Keratinocyte (primary cell): ENCODE results near the gene GPC5. TPM values are rescaled to one million over a fixed set of nuclear protein-coding genes. Genes with fewer than 3 reads are reported as not detected.

Source experiments
- DNase-seq: peaks from one replicate; pipeline ENCODE4 v3.0.0-alpha.2; 2011; ENCODE audit warnings: low read depth, missing footprints, low spot score
- FAIRE-seq: peaks from 2 replicates; lab custom pipeline; 2011; peaks lifted over from hg19 to GRCh38; lab: Jason Lieb, UNC
- H2AFZ ChIP-seq: 2 replicates; pipeline ENCODE4 v1.6.0; 2012; ENCODE audit warnings: low read length, control low read depth, inconsistent platforms; ENCODE audit not compliant: control insufficient read depth
- H3K27ac ChIP-seq: 2 replicates; pipeline ENCODE4 v1.5.1; 2011; ENCODE audit warnings: low read length; ENCODE audit not compliant: control insufficient read depth, insufficient read depth
- H3K27me3 ChIP-seq: 3 replicates; pipeline ENCODE4 v1.6.0; 2011; ENCODE audit warnings: low read length; ENCODE audit not compliant: control insufficient read depth, insufficient read depth; ENCODE audit errors: extremely low read depth
- H3K36me3 ChIP-seq, 2 experiments: 2 replicates in 1 of 2; 3 replicates in 1 of 2; pipeline ENCODE4 v1.5.1; 2011; ENCODE audit warnings: low read length in 2 of 2, mild to moderate bottlenecking in 1 of 2; ENCODE audit not compliant: control insufficient read depth in 2 of 2, insufficient read depth in 2 of 2; ENCODE audit errors: extremely low read depth in 1 of 2
- H3K4me1 ChIP-seq: 3 replicates; pipeline ENCODE4 v1.5.1; 2011; ENCODE audit warnings: low read length; ENCODE audit not compliant: control insufficient read depth, insufficient read depth; ENCODE audit errors: extremely low read depth
- H3K4me2 ChIP-seq: 3 replicates; pipeline ENCODE4 v1.6.0; 2011; ENCODE audit warnings: low read depth, low read length; ENCODE audit not compliant: control insufficient read depth, insufficient read depth; ENCODE audit errors: extremely low read depth
- H3K4me3 ChIP-seq, 3 experiments: fragments of 200-600 bp in 1 of 3; sonication (generic) in 1 of 3; 2 replicates in 2 of 3; 3 replicates in 1 of 3; pipeline ENCODE4 v1.5.1; 2011 to 2016; ENCODE audit warnings: low read length in 3 of 3, mild to moderate bottlenecking in 3 of 3, control low read depth in 2 of 3, inconsistent platforms in 1 of 3, low read depth in 1 of 3, mixed read lengths in 1 of 3, mixed run types in 1 of 3, moderate library complexity in 1 of 3; ENCODE audit not compliant: control insufficient read depth in 2 of 3, insufficient read depth in 2 of 3; ENCODE audit errors: extremely low read depth in 1 of 3
- H3K79me2 ChIP-seq: 2 replicates; pipeline ENCODE4 v1.6.0; 2012; ENCODE audit warnings: low read length; ENCODE audit not compliant: control insufficient read depth, insufficient read depth
- H3K9ac ChIP-seq: 3 replicates; pipeline ENCODE4 v1.6.0; 2011; ENCODE audit warnings: low read length; ENCODE audit not compliant: control insufficient read depth, insufficient read depth; ENCODE audit errors: extremely low read depth
- H3K9me1 ChIP-seq: 3 replicates; pipeline ENCODE4 v1.6.0; 2011; ENCODE audit warnings: low read length; ENCODE audit not compliant: control insufficient read depth, insufficient read depth; ENCODE audit errors: extremely low read depth
- H3K9me3 ChIP-seq: 2 replicates; pipeline ENCODE4 v1.5.1; 2012; ENCODE audit warnings: low read depth, low read length; ENCODE audit not compliant: control insufficient read depth
- H4K20me1 ChIP-seq: 3 replicates; pipeline ENCODE4 v1.6.0; 2011; ENCODE audit warnings: low read length; ENCODE audit not compliant: control insufficient read depth, insufficient read depth; ENCODE audit errors: extremely low read depth
- CTCF ChIP-seq, 3 experiments: IDR thresholded peaks in 1 of 3; conservative IDR thresholded peaks in 1 of 3; optimal IDR thresholded peaks in 1 of 3; 2 replicates in 2 of 3; 3 replicates in 1 of 3; pipeline versions ENCODE3 to v1.5.1; 2011; ENCODE audit warnings: low read length in 3 of 3, mild to moderate bottlenecking in 3 of 3, moderate library complexity in 2 of 3, control low read depth in 1 of 3, inconsistent platforms in 1 of 3; ENCODE audit not compliant: insufficient read depth in 2 of 3; ENCODE audit errors: extremely low read depth in 1 of 3
- EZH2 ChIP-seq: IDR thresholded peaks from one replicate; pipeline ENCODE4 v1.6.1; 2012; ENCODE audit warnings: inconsistent platforms, mild to moderate bottlenecking, low read length, moderate library complexity
- dilution Hi-C: fragments of 300-500 bp; cut with MboI; formaldehyde crosslinking; loops from one replicate; pipeline ENCODE4 v1.7.0; 2020; ENCODE audit warnings: low sequenced_read_pairs; ENCODE audit not compliant: extremely low pct_ligation_motif_present
- polyA plus RNA-seq, 5 experiments: library from polyadenylated mRNA; depleted of rRNA in 3 of 5; stranded (reverse) in 3 of 5; stranded (forward) in 1 of 5; unstranded in 1 of 5; fragments of >200 nt; gene quantifications; 1 replicate in 1 of 5; 2 replicates in 3 of 5; 3 replicates in 1 of 5; pipeline versions ENCODE4 v1.2.1 to v1.2.3, GENCODE V29; 2011 to 2012; ENCODE audit warnings: missing spikeins in 2 of 5, low read depth in 1 of 5, low replicate concordance in 1 of 5

GPC5 gene
- polyA plus RNA-seq, 1 donor (not counting 4 experiments of a cell fraction or from before 2014, with no cell fraction given) = 0.10 TPM

GRCh38 chr13:92873029-92873428 lies 1474.6 kb downstream of the GPC5 start:
- no peaks in the 10 kb centered on the region for H3K4me1 ChIP-seq
- H3K9ac ChIP-seq = no peak overlapping the region
- H3K79me2 ChIP-seq = no peaks in the 10 kb centered on the region
- H4K20me1 ChIP-seq = no peaks in the 10 kb centered on the region
- no peak overlapping the region for H3K27ac ChIP-seq
- no peaks in the 10 kb centered on the region for H3K9me3 ChIP-seq
- no peak overlapping the region for H3K4me3 ChIP-seq
- DNase-seq = no peak
- TF ChIP-seq CTCF (optimal IDR thresholded peaks at IDR 0.05 in 1 of 3, IDR thresholded peaks at IDR 0.05 in 1 of 3, conservative IDR thresholded peaks at IDR 0.05 in 1 of 3; ENCODE audit: extremely low read depth in 1 of 3, insufficient read depth in 2 of 3, low read length in 3 of 3) (no peak), EZH2 (no peak)
- dilution Hi-C loops = no loop called here
- H3K4me2 ChIP-seq = no peak overlapping the region
- H3K27me3 ChIP-seq = no peaks in the 10 kb centered on the region
- FAIRE-seq = no peak
- H3K9me1 ChIP-seq = no peaks in the 10 kb centered on the region
- no peak overlapping the region for H2AFZ ChIP-seq
- H3K36me3 ChIP-seq = no peaks in the 10 kb centered on the region

- FAIRE-seq (no peak), DNase-seq (no peak)
- H3K27ac ChIP-seq = no peak overlapping the region
- H3K27me3 ChIP-seq = no peaks in the 10 kb centered on the region
- H4K20me1 ChIP-seq = no peaks in the 10 kb centered on the region
- dilution Hi-C loops = no loop called here
- no peaks in the 10 kb centered on the region for H3K9me1 ChIP-seq
- H3K4me2 ChIP-seq = no peak overlapping the region
- no peaks in the 10 kb centered on the region for H3K79me2 ChIP-seq
- H3K36me3 ChIP-seq = no peaks in the 10 kb centered on the region
- H3K9me3 ChIP-seq = no peaks in the 10 kb centered on the region
- H2AFZ ChIP-seq = no peak overlapping the region
- H3K4me1 ChIP-seq = no peaks in the 10 kb centered on the region
- no peak overlapping the region for H3K9ac ChIP-seq
- H3K4me3 ChIP-seq = no peak overlapping the region
- TF ChIP-seq EZH2 (no peak), CTCF (optimal IDR thresholded peaks at IDR 0.05 in 1 of 3, IDR thresholded peaks at IDR 0.05 in 1 of 3, conservative IDR thresholded peaks at IDR 0.05 in 1 of 3; ENCODE audit: extremely low read depth in 1 of 3, insufficient read depth in 2 of 3, low read length in 3 of 3) (no peak)
Observed at GRCh38 chr13:92886535-92887077, 1488.2 kb downstream of the GPC5 start.
